VCaP (cell line): Measurements from ENCODE around the gene FERD3L.

ENCODE experiments used
- H3K27ac ChIP-seq: fragments of 450-650 bp; 2 replicates; pipeline ENCODE4 v1.5.1; 2017
- TF ChIP-seq, protein P1 (sequence below): fragments of 450-650 bp; conservative IDR thresholded peaks from 2 replicates; pipeline ENCODE4 v1.5.1; 2017; ENCODE audit warnings: mild to moderate bottlenecking, moderate library complexity

The FERD3L gene

DNA sequence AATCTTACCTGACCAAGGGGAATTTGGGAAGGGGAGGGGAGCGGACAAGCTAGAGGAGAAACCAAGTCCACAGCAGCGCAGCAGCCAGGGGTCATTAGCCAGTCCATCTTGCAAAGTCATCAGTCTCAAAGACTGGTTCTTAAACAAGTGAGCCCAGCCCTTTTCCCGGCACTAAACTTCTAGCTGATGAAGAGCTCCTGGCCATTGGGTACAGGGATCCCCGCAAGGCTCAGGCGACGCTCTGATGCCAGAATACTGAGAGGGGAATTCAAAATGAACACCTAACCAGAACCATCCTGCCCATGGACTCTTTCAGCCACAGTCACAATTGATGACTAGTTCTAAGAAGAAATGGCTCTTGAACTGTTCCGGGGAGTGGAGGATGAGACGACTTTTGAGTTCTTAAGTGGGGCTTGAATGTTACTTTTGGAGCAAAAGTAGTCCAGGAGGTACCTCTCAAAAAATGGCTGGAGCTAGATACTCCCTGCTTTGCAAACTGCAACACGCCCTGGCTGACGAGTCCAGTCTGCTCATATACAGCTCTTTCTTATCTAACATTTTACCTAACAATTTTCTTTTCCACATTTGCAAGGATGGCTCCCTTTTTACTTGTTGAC, 25.2 kb downstream of the FERD3L start:
- TF ChIP-seq, protein P1, sequence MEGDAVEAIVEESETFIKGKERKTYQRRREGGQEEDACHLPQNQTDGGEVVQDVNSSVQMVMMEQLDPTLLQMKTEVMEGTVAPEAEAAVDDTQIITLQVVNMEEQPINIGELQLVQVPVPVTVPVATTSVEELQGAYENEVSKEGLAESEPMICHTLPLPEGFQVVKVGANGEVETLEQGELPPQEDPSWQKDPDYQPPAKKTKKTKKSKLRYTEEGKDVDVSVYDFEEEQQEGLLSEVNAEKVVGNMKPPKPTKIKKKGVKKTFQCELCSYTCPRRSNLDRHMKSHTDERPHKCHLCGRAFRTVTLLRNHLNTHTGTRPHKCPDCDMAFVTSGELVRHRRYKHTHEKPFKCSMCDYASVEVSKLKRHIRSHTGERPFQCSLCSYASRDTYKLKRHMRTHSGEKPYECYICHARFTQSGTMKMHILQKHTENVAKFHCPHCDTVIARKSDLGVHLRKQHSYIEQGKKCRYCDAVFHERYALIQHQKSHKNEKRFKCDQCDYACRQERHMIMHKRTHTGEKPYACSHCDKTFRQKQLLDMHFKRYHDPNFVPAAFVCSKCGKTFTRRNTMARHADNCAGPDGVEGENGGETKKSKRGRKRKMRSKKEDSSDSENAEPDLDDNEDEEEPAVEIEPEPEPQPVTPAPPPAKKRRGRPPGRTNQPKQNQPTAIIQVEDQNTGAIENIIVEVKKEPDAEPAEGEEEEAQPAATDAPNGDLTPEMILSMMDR = no peak
- H3K27ac ChIP-seq = no peak overlapping the region

DNA sequence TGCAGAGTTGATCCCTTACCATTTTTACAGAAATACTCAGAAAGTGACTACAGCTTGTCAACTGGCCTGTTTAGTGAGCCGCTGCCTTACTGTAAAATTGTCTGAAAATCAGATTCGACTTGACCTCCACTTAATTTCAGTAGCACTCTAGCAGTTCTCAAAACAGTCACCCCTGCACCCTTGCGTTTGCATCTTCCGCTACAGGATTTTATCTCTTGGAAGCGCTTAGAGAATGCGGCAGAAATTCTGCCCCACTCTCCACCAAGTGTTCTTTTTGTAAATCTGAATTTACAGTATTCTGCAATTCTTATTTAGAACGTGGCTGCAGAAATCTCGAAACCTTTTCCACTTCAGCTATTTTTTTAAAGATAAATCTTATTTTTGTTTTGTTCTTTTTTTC, 25.8 kb downstream of the FERD3L start:
- TF ChIP-seq, protein P1 = no peak
- H3K27ac ChIP-seq = no peak overlapping the region

DNA sequence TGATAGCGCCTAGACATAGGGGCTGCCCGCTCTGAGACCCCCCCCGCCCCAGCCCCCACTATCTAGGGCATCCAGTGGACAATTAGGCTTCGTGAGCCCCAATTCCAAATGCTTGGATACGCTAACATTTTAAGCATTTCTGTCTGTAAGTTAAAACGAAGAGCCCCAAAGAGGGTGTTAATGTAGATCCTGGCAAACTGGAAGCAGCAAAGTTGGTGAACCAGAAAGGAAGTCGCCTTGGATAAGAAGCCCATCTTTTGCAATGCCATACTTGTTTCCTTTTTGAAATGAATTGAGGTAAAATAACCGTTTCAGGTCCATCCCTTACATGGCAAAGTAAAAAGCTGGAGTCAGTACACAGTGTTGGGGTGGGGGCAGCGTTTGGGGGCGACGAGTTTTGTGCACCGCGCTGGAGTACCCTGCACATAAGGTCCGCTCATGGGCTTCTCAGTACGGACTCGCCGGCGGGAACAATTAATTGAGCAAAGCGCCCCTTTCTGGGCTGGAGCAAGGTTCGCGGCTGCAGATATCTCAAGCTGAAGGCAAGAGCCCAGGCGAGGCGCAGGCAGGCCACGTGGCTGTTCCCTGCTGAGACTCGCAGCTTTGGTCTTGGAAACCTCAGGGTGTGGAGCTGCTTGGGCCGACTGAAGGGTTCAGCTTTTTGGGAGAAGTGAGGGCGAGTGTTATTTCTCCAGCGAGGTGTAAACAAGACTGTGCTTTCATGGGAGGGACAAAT, 26.4 kb downstream of the FERD3L start:
- TF ChIP-seq, protein P1 = no peak
- H3K27ac ChIP-seq = no peak overlapping the region

DNA sequence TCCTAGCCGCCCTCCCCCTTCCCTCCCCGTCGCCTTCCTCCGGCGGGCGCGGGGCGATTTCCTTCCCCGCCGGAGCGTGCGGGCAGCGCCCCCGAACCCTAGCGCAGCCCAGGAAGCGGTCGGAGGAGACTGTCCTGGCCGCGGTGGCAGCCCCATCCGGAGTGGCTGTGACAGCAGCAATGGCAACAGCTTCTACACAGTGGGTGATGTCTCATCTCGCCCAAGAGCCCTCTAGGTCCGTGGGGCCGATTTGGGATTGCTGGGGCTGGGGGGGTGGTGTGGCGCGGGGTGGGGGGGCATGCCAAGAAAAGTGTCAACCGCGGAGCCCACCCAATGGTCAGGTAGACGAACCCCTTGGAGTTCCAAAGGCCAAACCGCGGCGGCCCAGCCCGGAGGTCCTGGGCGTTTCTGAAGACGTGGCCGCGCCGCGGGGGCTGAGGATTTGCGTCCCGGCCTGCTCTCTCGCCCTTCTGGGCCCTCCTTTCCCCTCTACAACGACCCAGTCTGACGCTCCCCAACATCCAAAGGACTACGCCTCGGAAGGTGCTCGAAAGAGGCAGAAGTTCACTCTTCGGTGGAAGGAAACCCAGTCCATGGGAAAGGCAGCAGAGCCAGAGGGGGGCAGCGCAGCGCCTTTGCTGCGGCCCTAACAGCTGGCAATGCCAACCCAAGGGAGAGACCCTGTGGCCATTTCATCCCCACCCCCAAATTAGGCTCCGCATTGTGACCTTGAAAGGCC, 27.2 kb downstream of the FERD3L start:
- TF ChIP-seq, protein P1 = no peak
- H3K27ac ChIP-seq = no peak overlapping the region

DNA sequence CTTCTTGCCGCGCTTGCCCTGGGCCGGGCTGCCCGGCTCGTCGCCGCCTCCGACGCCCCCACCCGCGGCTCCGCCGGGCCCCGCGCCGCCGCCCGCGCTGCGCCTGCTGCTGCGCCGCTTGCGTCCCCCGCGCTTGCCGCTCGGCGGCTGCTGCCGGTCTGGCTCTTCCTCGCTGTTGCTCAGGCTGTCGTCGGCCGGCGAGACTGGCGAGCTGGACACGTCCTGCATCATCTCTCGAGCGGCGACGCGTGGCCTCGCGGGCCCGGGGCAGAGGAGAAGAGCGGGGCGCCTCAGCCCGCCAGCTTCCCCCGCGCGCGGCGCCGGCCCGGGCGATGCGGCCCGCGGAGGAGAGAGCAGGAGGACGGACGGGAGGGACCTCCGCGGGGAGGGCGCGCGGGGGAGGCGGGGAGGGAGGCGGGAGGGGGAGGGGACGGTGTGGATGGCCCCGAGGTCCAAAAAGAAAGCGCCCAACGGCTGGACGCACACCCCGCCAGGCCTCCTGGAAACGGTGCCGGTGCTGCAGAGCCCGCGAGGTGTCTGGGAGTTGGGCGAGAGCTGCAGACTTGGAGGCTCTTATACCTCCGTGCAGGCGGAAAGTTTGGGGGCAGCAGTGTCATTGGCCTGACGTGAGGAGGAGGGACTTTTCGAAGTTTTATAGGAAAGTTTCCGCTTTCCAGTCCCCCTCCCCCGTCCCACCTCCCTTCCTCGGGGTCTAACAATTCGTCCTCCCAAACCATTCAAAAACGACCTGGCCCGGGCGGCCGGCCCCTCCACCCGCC, 27.9 kb downstream of the FERD3L start, which contains the start of gene TWIST1:
TWIST1 (minus strand) TSS at position 546 of the 779 bp plus-strand sequence; CDS start at position 231, 315 bp downstream.
- H3K27ac ChIP-seq = no peak within 1 kb of the TSS
- TF ChIP-seq, protein P1 = no peak

DNA sequence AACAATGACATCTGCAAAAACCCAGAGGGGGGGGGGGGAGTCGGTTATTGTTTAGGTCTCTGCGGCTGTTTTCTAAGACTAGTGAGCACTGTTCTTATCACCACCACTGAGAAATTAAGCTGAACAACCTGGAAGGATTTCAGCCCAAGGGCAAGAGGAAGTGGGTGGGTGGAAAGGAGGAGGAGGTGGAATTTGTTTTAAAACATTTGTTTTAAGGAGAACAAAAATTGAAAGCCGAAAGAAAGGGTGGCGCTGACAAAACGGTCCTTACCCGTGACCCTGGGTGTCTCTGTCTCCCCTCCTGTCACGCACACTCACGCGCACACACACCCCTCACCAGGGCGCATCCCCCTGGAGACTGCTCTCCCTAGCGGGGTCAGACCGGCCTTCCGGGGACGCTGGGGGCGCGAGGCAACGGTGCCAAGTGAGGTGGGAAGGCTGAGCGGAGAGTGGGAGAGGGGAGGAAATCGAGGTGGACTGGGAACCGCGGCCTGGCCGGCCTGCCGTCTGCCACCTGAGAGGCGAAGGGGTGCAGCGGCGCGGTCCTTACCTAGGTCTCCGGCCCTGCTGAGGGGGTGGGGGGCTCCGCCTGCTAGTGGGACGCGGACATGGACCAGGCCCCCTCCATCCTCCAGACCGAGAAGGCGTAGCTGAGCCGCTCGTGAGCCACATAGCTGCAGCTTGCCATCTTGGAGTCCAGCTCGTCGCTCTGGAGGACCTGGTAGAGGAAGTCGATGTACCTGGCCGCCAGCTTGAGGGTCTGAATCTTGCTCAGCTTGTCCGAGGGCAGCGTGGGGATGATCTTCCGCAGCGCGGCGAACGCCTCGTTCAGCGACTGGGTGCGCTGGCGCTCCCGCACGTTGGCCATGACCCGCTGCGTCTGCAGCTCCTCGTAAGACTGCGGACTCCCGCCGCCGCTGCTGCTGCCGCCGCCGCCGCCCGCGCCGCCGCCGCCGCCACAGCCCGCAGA, 28.8 kb downstream of the FERD3L start:
- no peak overlapping the region for H3K27ac ChIP-seq
- TF ChIP-seq, protein P1 = no peak
